ENCODE measurements around the gene STIM1.
"Not testable (repeated sequence)": the region's sequence is repeated elsewhere in the genome, so short reads cannot be mapped to it uniquely, and the experiment has no call there.

DNA sequence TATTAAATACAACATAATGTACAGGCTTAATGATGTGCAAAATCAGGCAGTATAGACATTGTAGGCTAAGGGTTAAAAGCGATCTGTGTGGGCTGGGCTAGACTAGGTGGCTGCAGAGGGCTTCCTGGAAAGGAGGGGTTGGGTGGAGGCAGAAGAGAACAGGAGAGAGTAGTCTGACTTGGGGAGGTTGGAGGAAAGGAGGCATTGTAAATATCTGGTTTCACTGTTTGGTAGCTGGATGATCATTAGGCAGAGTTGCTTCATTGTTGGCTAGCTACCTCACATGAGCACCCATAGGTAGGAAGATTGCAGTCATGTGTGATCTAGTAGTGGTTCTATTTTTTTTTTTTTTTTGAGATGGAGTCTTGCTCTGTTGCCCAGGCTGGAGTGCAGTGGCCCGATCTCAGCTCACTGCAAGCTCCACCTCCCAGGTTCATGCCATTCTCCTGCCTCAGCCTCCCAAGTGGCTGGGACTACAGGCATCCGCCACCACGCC, 5.5 kb downstream of the STIM1 start:
- not testable (repeated sequence) for TF ChIP-seq CTCF (IDR thresholded peaks at IDR 0.05; ENCODE audit: insufficient read depth, low read length, poor library complexity, severe bottlenecking); EZH2phosphoT487 (conservative IDR thresholded peaks at IDR 0.05; ENCODE audit: low read length)

Data from SU-DHL-6 (cell line).